H1 (cell line): ENCODE measurements around the gene BRSK2. TPM values are rescaled to one million over a fixed set of nuclear protein-coding genes. Genes with fewer than 3 reads are reported as not detected.

Experiments
- RAD21 ChIP-seq, 2 experiments: IDR thresholded peaks in 1 of 2; conservative IDR thresholded peaks in 1 of 2; 2 replicates each; pipeline ENCODE4 v1.6.1; 2011; ENCODE audit warnings: low read depth in 2 of 2, low read length in 2 of 2, improper control_type of control experiment in 1 of 2, inconsistent platforms in 1 of 2, mild to moderate bottlenecking in 1 of 2, moderate library complexity in 1 of 2
- polyA plus RNA-seq, 7 experiments: library from polyadenylated mRNA; depleted of rRNA in 3 of 7; stranded (reverse) in 5 of 7; unstranded in 2 of 7; fragments of >200 nt in 5 of 7; fragments of 200-250 nt in 2 of 7; gene quantifications; 1 replicate in 5 of 7; 2 replicates in 1 of 7; 4 replicates in 1 of 7; pipeline versions ENCODE4 v1.2.1 to v1.2.3, GENCODE V29; 2011 to 2013; ENCODE audit warnings: missing spikeins in 2 of 7, mixed read lengths in 2 of 7
- total RNA-seq: library from RNA; stranded (reverse); fragmentation: NEBNext Ultra II Directional; extraction: Animal tissue kit (Norgen Biotek cat#: 25700); gene quantifications from 2 replicates; pipeline ENCODE4 v1.2.1, GENCODE V29; 2021

Gene BRSK2
- total and polyA plus RNA-seq, 2 of the 8 experiments (the other 6 are each of a cell fraction or from before 2014, with no cell fraction given), result 17.3 to 27.1 TPM

DNA sequence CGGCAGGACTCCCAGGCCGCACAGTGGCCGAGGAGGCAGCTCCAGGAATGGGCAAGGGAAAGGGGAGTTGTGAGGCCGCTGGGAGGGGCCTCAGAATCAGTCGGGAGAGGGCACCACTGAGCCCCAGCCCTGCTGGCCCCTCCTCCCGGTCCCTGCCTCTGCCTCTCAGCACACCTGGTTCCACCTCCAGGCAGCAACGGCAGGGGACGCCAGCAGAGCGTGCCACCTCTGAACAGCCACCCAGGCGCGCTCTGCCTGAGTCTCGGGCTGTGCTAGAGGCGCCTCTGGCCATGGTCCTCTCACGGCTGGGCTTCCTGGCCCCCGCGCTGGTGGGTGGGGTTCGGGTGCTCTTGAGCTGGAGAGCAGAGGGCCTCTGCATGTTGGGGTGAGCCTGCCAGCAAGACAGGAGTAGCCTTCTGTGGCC is 63.9 kb downstream of the BRSK2 start (continued):
- peak; percentile 33 to 51 for TF ChIP-seq RAD21 (IDR thresholded peaks at IDR 0.05 in 1 of 2, conservative IDR thresholded peaks at IDR 0.05 in 1 of 2; ENCODE audit: low read depth in 2 of 2, low read length in 2 of 2)
